GM21619 (cell line): ENCODE measurements around the gene CTNS.
"Not testable (repeated sequence)": the region's sequence is repeated elsewhere in the genome, so short reads cannot be mapped to it uniquely, and the experiment has no call there.

Experiments used
- ATAC-seq: cut with Tn5 transposase; IDR thresholded peaks from one replicate; pipeline ENCODE4 v1.9.1; 2021; ENCODE audit not compliant: unreplicated experiment

The CTNS gene

DNA sequence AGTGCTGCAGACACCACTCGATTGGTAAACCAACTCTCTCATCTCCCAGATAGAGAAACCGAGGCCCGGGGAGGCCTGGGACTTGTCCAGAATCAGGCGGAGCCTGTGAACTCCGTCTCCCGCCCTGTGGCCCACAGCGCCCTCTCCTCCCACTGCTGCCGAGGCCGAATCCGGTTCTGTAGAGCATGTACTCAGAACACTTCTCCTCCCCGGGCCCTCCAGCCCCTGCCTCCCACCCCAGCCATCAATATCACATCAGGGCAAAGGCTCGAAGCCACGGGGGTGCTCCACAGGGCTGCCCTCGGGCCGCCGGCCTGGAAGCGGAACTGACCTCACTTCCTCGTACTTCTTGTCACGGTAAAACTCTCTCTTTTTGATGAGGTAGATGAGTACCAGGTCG, 45.0 kb downstream of the CTNS start:
- no peak for ATAC-seq

- no peak for ATAC-seq
Measured at GRCh38 chr17:3682033-3682432, 45.5 kb downstream of the CTNS start.

DNA sequence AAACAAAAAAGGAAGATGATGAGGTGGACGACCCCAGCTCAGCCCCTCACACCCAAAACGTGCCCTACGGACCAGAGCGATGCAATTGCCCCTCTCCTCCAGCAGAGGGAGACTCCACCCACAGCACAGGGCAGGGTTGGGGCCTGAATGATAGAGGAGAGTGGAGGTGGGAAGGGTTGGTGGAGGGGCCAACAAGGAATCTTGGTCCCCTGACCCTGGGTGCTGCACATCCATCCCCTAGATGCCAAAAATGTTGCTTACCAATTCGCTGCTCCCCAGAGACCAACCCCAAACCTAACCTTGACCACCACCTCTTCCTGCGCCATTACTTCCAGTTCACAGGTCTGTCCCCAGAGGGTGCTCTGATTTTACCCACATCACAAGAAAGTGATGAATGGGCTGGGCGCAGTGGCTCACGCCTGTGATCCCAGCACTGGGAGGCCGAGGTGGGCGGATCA, 46.5 kb downstream of the CTNS start:
- ATAC-seq, result peak; percentile 67

- no peak for ATAC-seq
Measured at GRCh38 chr17:3685174-3685573, 48.6 kb downstream of the CTNS start.

DNA sequence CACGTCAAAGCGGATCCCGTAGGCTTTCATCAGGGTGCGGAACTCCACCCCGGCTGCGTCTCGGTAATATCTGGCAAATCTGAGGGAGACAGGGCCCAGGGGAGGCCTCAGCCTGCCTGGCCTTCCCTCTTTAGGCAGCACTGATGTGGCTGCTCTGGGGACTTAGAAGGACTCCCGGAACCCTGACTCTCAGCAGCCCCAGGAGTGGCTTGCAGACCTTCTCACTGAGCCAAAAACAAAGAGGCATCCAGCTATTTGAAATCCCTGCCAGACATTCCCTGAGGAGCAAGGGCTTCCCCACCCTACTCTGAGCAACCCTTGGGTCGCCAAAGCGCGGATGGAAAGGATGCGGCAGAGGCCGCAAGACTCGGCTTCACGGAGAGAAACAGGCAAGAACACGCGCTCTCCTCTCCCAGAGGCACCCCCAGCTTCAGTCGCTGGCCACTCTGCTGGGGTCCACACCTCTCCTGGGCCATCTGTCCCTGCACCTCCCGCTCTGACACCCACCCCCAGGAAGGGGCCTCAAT, 51.5 kb downstream of the CTNS start:
- ATAC-seq, result no peak

- no peak for ATAC-seq
Measured at GRCh38 chr17:3688852-3689261, 52.3 kb downstream of the CTNS start.

- ATAC-seq, result no peak
Measured at GRCh38 chr17:3689262-3690093, 52.9 kb downstream of the CTNS start.

GRCh38 chr17:3690094-3690715, 53.6 kb downstream of the CTNS start:
- no peak for ATAC-seq

- no peak for ATAC-seq
Measured at GRCh38 chr17:3691617-3692067, 55.1 kb downstream of the CTNS start.

DNA sequence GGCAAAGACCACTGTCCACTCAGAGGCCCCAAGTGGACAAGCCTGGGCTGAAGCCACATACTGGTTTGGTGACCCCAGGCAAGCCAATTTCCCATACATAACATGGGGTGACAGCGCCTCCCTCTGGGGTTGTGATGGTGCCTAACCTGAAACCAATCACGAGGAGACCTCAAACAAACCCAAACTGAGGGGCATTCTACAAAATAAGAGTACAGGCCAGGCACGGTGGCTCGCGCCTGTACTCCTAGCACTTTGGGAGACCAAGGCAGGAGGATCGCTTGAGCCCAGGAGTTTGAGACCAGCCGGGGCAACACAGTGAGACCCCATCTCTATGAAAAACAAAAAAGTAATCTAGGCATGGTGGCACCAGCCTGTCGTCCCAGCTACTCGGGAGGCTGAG, 55.8 kb downstream of the CTNS start:
- no peak for ATAC-seq

- ATAC-seq, result no peak
Measured at GRCh38 chr17:3693141-3693540, 56.6 kb downstream of the CTNS start.

GRCh38 chr17:3693829-3694231, 57.3 kb downstream of the CTNS start:
- peak; percentile 56 for ATAC-seq

GRCh38 chr17:3695129-3695722, 58.7 kb downstream of the CTNS start:
- no peak for ATAC-seq

DNA sequence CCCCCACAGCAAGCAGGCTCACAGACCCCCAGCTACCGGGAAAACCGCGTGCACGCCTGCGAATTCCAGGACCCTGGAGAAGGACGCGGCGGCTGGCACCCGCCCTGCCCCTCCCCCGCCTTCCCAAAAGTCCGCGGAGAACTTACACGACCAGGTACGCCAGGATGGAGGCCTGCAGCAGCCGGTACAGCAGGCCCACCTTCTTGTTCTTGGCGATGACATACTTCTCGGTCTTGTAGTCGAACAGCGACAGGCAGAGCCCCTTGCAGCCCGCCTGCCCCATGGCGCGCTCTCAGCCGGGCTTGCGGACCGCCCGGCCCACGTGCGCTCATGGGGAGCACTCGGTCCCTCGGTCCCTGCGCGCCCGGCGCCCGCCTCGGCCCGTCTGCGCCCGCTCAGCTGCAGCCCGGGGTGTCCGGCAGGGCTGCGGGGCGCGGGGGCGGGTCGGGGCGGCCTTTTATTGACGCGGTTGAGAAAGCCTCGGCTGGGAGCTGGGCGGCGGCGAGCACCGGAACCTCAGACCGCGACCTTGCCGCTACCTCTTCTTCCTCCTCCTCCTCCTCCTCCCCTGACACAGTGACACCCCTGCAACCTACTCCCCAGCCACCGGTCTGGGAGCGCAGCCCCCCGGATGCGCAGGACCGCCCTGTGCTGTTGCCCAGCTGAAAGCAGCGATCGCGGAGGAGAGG, 59.3 kb downstream of the CTNS start, which contains the start of gene P2RX5:
Gene P2RX5, minus strand, starts transcription at position 433 of the 689 bp plus-strand sequence. Its CDS starts 150 bp downstream, at position 283.
- ATAC-seq, result no peak

DNA sequence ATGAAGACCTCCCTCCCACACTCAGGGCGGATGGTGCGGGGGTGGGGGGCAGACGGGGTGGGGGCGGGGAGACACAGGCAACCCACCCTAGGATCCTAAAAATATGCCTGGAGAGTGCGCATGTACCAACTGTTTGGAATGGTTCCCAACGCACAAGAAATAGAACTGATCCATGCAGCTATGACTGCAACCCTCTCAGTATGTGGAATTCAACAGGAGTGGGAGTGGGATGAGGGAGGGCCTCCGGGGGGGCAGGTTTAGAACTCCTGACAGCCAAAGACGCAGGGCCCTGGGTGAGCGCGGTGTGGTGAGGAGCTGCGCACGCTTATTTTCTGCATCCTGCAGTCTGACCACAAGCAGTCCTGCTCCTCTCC, 60.5 kb downstream of the CTNS start:
- no peak for ATAC-seq

DNA sequence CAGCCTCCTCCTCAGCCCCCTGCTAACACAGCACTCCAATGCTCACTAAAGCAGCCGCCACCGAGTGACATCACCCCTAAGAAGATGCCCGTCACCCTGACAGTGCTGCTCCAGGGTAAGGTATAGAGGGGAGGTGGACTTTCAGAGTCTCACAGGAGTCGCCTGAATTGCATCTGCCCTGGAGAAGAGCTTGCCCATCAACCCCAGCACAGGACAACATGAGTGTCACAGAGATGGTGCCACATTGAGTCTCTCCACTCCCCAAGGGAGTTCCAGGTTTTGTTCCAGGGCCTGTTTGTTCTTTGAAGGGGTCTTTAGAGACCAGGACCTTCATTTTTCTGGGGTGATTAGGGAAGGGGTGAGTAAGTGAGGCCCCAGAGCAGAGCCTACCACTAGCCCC, 61.6 kb downstream of the CTNS start:
- no peak for ATAC-seq

GRCh38 chr17:3699951-3700350, 63.4 kb downstream of the CTNS start:
- ATAC-seq, result no peak

- ATAC-seq, result not testable (repeated sequence)
Measured at GRCh38 chr17:3702041-3702539, 65.5 kb downstream of the CTNS start.

GRCh38 chr17:3704931-3705717, 68.6 kb downstream of the CTNS start:
- ATAC-seq, result no peak

- not testable (repeated sequence) for ATAC-seq
Measured at GRCh38 chr17:3705718-3705984, 69.1 kb downstream of the CTNS start.
